GM18951 (cell line): ENCODE results near the gene PANK2.
"Not testable (repeated sequence)": the region's sequence is repeated elsewhere in the genome, so short reads cannot be mapped to it uniquely, and the experiment has no call there.

Experiments
- POLR2A ChIP-seq: IDR thresholded peaks from 4 replicates; pipeline ENCODE4 v1.6.1; 2011; ENCODE audit warnings: mild to moderate bottlenecking; ENCODE audit not compliant: insufficient read length, insufficient read depth; ENCODE audit errors: extremely low read depth
- in situ Hi-C: fragments of 300-500 bp; cut with MboI; formaldehyde crosslinking; loops from one replicate; pipeline ENCODE4 v1.12.0; 2022; ENCODE audit warnings: low sequenced_read_pairs, mixed read lengths, inconsistent platforms; ENCODE audit not compliant: unreplicated experiment

Gene PANK2

GRCh38 chr20:3876000-3876399, 13.2 kb upstream of the PANK2 start:
- in situ Hi-C loops, result no loop called here
- no peak for TF ChIP-seq POLR2A

- in situ Hi-C loops, result no loop called here
- TF ChIP-seq POLR2A, result no peak
Observed at GRCh38 chr20:3876676-3877075, 12.5 kb upstream of the PANK2 start.

GRCh38 chr20:3878921-3879274, 10.3 kb upstream of the PANK2 start:
- in situ Hi-C loops, result not testable (repeated sequence)

- in situ Hi-C loops, result no loop called here
- no peak for TF ChIP-seq POLR2A
Observed at GRCh38 chr20:3885715-3886114, 3.5 kb upstream of the PANK2 start.

- no peak for TF ChIP-seq POLR2A
- in situ Hi-C loops, result no loop called here
Observed at GRCh38 chr20:3887876-3888620, 1.1 kb upstream of the PANK2 start.

GRCh38 chr20:3889489-3890397, 556 bp downstream of the PANK2 start:
- TF ChIP-seq POLR2A, result no peak
- in situ Hi-C loops, result no loop called here

- no peak for TF ChIP-seq POLR2A
- in situ Hi-C loops, result no loop called here
Observed at GRCh38 chr20:3890398-3890751, 1.2 kb downstream of the PANK2 start.

- in situ Hi-C loops, result no loop called here
- no peak for TF ChIP-seq POLR2A
Observed at GRCh38 chr20:3890999-3891929, 2.1 kb downstream of the PANK2 start.

GRCh38 chr20:3894796-3895195, 5.6 kb downstream of the PANK2 start:
- in situ Hi-C loops, result no loop called here
- no peak for TF ChIP-seq POLR2A

- TF ChIP-seq POLR2A, result no peak
- in situ Hi-C loops, result no loop called here
Observed at GRCh38 chr20:3896302-3896701, 7.1 kb downstream of the PANK2 start.

- TF ChIP-seq POLR2A, result no peak
- in situ Hi-C loops, result no loop called here
Observed at GRCh38 chr20:3896853-3897583, 7.8 kb downstream of the PANK2 start.

GRCh38 chr20:3898181-3898580, 9.0 kb downstream of the PANK2 start:
- in situ Hi-C loops, result not testable (repeated sequence)

GRCh38 chr20:3898639-3899038, 9.5 kb downstream of the PANK2 start:
- in situ Hi-C loops, result no loop called here
- no peak for TF ChIP-seq POLR2A

- no peak for TF ChIP-seq POLR2A
- in situ Hi-C loops, result no loop called here
Observed at GRCh38 chr20:3900187-3900604, 11.0 kb downstream of the PANK2 start.
